GM18517 (cell line): ENCODE results near the gene FAM50A.
"Not testable (repeated sequence)": the region's sequence is repeated elsewhere in the genome, so short reads cannot be mapped to it uniquely, and the experiment has no call there.

Experiments
- ATAC-seq: cut with Tn5 transposase; IDR thresholded peaks from one replicate; pipeline ENCODE4 v1.9.1; 2021; ENCODE audit warnings: mild to moderate bottlenecking, moderate library complexity; ENCODE audit not compliant: unreplicated experiment

FAM50A gene, protein sequence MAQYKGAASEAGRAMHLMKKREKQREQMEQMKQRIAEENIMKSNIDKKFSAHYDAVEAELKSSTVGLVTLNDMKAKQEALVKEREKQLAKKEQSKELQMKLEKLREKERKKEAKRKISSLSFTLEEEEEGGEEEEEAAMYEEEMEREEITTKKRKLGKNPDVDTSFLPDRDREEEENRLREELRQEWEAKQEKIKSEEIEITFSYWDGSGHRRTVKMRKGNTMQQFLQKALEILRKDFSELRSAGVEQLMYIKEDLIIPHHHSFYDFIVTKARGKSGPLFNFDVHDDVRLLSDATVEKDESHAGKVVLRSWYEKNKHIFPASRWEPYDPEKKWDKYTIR

DNA sequence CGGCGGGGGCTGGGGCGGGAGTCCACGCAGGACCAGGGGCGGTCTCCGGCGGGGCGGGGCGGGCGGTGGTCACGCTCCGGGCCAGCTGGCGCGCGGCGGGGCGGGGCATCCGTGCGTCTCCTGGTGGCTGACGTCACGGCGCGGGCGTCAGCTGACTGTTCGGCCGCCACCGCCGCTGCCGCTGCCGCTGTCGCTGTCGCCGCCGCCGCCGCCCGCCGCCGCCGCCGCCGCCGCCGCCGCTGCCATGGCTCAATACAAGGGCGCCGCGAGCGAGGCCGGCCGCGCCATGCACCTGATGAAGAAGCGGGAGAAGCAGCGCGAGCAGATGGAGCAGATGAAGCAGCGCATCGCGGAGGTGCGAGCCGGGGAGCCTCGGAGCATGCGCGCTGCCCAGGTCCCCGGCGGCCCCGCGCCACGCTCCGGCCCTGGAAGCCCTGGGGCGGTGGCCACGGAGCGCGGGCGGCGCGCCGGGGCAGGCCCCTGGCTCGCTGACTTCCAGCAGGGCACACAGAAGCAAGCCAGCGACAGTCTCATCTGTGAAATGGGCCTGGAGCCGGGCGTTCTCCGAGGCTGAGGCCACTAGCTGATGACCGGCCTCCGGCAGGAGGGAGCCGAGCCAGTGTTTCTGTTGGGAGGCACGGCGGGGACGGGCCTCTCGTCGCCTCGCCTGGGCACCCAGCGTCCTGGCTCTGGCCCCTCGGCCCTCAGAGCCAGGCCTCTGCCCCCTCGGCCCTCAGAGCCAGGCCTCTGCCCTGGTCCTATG lies at the start of gene FAM50A:
Gene FAM50A, plus strand, starts transcription at position 150 of the 763 bp plus-strand sequence. Its CDS starts 95 bp downstream, at position 245.
- ATAC-seq, result peak; percentile 67

DNA sequence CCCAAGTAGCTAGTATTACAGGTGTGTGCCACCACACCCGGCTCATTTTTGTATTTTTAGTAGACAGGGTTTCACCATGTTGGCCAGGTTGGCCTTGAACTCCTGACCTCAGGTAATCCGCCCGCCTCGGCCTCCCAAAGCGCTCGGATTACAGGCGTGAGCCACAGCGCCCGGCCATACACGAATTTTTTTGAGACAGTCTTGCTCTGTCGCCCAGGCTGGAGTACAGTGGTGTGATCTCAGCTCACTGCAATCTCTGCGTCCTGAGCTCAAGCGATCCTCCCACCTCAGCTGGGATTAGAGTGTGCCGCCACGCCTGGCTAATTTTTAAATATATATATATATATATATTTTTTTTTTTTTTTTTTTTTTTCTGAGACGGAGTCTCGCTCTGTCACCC lies 47.6 kb upstream of the FAM50A start:
- ATAC-seq, result not testable (repeated sequence)

DNA sequence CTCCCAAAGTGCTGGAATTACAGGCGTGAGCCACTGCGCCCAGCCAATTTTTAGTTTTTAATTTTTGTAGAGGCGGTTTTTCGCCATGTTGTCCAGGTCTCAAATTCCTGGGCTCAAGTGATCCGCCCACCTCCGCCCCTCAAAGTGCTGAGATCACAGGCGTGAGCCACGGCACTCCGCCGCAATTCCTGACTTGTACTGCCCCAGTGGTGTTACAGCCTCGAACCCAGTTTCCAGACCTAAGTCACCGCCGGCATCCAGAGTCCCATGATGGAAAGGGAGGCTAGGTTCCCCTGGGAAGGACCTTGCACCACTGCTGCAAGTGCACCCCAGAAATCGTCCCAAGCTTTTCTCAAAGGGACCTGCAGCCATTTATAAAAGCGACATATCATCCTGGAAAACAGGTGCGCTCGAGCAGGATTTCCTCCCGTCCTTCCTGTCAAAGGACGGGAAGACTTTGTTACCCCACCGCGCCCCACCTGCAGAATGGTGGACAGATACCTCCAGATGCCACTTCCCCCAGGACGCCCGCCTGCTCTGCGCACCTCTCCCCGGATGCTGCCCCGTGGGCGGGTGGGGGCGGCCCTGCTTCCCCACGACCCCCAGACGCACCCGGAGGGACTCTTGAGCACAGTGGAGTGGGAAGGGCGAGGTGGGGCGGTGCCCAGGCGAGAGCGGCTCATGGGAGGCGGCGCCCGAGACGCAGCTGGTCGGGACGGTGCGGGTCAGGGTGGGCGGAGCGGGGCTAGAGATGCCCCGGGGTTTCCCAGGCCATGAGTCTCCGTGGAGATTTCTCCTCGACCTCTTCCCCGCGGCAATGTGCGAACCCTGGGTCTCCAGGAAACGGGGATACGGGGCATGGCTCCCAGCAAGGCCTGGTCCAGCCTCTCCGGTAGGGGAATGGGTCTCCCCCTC lies 46.7 kb upstream of the FAM50A start:
- ATAC-seq, result peak; percentile 33

DNA sequence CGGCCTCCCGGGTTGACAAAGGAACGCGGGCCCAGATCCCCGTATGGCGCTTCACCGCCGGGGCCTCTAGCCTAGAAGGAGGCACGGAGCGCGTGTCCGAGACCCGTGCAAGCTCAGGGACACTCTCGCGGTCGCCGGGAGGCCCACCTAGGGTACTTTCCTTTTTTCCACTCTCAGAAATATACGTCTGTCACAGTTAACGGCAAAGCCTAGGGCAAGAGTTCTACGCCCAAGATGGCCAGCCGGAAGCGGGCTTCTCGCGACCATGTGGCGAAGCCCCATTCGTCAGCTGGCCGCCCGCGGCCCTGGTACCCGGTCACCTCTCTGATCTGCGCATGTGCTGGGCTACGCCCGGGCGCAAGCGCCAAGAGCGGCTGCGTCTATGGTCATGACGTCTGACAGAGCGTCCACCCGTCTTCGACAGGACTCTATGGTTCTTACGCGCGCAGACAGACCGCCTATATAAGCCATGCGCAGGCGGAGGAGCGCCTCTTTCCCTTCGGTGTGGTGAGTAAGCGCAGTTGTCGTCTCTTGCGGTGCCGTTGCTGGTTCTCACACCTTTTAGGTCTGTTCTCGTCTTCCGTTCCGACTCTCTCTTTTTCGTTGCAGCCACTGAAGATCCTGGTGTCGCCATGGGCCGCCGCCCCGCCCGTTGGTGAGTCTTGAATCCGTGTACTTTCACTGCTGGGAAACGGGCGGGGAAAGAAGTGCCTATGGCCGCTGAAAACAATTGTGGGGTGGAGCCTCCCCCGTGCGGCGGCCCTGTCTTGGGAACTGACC lies 45.9 kb upstream of the FAM50A start, which contains the start of gene RPL10:
Gene RPL10, plus strand, starts transcription at position 490 of the 780 bp plus-strand sequence. Its CDS starts 143 bp downstream, at position 633.
- ATAC-seq, result peak; percentile 65

DNA sequence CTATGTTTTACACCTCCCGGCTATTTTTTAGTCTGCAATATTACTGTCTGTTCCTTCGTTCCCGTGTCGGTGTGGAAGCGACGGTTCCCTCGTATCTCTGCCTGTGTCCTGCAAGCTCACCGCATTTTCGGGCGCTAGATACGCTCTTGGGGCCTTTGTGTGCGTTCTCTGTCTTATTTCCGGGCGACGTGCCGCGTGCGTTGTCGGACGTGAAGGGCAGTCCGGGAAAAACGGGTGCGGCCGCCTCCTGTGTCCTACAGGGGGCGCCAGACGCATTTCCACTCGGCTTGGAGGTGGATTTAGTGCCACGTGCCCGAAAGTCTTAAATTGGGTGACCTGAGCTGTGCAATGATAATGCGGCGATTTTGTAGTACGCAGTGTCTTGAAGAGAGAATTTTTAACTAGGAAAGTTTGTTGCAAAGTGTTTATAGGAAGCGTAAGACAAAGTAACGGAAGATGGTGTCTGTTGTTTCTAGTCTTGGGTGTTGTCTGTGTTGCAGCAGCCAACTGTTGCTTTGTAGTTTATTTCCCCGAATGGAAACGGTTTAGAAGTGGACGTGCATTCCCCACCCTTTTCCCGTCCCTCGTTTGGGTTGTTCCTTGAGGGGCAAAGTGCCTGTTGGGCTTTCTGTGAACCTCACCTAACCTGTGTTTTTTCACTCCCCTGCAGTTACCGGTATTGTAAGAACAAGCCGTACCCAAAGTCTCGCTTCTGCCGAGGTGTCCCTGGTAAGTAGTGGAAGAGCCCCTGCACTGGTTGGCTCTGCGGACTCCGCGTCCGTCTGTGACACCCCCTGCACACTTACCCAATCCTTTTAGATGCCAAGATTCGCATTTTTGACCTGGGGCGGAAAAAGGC lies 45.0 kb upstream of the FAM50A start:
- ATAC-seq, result peak; percentile 24

DNA sequence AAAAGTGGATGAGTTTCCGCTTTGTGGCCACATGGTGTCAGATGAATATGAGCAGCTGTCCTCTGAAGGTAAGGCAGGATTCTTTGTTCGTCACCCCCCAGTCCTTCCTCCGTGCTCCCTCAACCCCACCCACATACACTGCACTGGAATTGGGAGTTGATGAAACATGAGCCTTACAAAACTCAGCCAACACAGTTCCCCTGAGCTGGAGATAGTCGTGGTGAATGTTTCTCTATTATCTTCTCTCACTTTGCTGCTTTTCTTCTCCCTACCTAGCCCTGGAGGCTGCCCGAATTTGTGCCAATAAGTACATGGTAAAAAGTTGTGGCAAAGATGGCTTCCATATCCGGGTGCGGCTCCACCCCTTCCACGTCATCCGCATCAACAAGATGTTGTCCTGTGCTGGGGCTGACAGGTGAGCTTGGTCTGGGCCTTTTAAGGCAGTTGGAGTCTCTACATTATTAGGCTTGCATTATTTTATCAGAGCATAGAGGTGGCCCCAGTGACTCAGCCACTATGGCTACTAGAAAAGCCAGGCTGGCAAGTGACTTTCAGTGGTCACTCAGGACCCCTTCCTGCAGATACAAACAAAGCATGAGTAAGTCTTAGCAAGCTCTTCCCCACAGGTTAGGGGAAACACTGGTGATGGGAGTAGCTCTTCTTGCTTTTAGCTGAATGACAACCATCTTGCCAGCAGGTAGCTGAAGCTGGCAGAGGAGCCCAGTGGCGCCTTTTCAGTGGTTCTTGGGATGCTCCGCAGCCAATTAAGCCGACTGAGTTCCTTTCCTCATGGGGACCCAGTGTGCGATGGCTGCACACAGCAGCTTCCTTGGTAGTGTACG lies 44.2 kb upstream of the FAM50A start:
- no peak for ATAC-seq

DNA sequence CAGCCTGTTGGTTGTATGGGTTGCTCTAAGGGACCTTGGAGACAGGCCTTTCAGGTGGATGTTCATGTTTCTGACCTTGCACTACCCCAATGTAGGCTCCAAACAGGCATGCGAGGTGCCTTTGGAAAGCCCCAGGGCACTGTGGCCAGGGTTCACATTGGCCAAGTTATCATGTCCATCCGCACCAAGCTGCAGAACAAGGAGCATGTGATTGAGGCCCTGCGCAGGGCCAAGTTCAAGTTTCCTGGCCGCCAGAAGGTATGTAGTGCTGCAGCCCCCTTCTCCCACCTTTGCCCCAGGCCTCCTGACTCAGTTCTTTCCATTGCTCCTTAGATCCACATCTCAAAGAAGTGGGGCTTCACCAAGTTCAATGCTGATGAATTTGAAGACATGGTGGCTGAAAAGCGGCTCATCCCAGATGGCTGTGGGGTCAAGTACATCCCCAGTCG lies 43.5 kb upstream of the FAM50A start:
- ATAC-seq, result not testable (repeated sequence)

DNA sequence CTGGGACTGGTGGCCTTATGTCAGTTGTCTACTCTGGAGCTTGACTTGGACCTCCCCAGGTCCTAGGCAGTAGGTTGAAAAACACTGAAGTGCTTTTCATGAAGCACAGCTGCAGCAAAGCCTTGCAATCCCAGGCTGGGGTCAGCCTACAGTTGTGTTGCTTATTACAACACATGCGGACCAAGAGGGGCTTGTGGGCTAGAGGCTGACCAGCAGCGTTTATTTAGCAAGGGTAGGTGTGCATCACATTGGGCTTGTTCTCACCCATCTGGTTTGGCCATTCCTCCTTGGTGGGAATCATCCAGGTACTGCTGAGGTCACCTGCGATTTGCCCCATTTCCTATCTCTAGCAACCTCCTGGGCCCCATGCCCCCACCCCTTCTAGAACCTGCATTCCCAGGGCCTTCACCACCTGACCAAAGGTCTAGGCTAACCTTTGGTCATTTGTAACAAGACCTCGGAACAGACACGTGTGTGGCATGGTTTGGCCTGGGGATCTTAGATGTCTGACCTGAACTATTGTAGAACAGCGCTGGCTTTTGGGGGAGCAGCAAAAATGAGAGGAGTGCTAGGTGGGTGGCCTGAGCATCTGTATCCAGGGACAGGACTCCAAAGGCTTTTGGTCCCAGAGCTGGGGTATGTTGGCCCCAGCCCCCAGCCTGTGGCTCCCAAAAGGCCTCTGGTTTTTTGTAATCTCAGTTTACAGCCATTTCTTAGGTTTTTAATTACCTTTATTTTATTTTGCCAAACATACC lies 42.7 kb upstream of the FAM50A start:
- ATAC-seq, result no peak

DNA sequence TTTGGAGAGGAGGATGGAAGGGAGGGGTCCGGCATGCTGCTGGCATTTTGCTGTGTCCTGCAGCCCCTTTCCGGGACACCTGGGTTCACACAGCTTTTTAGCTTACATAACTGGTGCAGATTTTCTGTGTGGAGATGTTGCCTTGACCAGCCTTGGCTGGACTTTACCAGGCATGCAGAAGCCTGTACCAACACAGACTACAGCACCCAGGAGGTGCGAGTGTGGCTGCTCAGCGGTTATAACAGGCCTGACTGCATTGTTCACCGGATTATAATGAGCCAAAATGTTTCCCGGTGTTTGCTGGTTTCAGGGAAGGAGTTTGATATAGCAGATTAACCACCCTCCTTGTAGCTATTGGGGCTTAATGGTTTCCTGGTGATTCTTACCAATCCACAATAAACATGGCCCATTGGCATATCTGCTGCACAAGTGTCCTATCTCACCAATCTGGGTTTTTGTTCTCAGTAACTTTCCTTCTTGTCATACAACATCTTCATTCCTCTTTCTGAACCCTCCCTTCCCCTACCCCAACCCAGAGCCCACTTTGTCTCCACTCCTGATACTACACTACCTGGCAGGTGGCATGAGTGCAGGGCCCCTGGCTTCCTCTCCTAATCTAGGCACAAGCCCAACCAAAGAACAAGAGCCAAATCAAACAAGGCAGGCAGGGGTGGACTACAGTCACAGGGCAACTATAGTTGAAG lies 41.9 kb upstream of the FAM50A start:
- no peak for ATAC-seq

DNA sequence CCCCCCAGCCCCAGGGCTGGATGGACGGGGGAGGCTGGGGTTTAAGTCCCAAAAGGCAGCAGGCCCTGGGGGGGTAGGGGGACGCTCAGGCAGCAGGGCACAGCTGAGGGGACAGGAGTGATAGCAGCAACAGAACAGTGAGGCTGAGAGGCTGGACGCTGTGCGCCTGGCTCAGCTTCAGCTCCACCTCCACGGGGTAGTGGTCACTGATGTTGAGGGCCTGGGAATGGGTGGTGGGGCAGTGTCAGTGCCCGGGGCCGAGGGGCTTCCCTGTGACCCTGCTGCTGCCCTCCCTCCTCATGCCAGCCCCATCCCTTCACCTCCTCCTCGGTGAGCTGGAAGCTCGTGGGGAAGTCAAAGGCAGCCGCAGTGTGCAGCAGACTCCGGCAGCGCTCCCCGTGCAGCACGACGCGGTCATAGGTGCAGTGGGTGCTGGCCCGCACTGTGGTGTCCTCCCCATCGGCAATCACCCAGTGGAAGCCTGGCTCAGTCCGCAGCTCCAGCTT lies 41.3 kb upstream of the FAM50A start:
- no peak for ATAC-seq

DNA sequence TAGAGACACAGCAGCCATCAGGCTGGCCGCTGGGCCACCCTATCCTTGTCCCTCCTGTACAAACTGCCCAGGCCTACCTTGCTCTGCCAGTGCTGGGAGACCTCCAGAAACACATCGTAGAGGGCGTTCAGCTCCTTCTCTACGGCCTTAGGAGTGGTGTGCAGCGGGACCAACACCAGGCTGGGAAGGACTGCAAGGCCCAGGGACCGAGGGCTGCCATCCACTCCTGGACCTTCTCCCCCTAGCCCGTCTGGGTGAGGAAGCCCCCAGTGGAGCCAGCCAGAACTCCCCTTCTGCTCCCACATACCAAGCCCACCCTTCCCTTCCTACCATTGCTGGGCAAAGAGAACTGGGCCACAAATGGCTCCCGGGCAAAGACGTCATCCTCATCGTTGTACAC lies 40.7 kb upstream of the FAM50A start:
- ATAC-seq, result no peak

DNA sequence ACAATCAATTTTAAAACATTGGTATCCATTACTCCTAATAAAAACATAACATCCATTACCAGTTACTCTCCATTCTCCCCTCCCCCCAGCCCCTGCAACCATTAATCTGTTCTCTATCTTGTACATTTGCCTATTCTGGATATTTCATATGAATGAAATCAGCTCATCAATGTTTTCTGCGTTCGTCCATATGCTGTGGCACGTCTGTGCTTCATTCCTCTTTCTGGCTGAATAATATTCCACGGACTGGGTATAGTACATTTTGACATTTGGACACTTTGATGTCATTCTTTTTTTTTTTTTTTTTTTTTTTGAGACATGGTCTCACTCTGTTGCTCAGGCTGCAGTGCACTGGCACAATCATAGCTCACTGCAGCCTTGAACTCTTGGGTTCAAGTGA lies 40.1 kb upstream of the FAM50A start:
- ATAC-seq, result no peak

DNA sequence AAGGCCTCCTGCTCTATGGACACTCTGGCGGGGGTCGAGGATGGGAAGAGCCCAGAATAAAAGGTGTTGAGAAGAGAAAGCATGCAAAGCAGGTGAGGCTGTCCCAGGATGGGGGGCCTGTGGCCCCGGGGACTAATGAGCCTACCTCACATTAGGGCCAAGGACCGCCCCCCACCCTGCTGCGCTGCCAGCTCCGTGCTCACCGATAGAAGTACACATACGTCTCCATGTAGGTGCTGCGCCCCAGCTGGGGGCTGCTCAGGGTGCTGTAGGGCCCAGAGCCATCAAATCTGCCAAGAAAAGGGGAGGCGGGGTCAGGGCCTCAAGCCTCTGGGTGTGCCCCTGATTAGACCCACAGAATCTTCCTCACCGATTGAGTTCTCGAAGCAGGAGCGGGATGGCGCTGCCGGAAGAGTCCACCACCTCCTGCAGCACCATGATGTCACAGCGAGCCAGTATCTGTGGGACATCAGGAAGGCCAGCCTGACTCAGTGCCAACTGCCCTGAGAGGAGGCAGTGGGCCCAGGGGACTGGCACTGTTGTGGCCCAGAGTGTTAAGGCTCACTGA lies 39.2 kb upstream of the FAM50A start:
- no peak for ATAC-seq

DNA sequence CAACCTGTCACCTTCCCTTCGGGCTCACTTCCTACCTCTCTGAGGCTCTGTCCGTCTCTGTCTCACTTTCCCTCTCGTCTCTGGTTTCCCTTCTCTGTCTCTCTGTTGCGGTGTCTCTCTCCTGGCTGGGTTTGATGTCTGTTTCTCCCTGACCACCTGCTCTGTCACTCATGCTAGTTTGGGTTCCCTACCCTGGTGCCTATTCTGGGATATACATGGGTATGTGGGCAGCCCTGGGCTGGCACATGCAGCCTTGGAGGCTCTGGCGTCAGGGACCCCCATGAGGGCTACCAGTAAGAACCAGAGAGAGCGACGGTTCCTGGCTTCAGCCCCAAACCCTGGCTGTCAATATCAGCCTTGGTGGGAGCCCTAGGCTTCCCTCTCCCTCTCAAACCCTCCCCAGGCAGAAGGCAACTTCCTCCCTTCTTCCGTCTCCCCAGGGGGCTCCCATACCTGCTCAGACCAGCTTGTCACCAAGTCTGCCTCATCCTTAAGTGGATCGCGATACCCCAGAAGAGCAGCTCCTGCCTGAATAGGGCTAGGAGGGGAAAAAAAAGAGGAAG lies 35.2 kb upstream of the FAM50A start:
- ATAC-seq, result no peak

DNA sequence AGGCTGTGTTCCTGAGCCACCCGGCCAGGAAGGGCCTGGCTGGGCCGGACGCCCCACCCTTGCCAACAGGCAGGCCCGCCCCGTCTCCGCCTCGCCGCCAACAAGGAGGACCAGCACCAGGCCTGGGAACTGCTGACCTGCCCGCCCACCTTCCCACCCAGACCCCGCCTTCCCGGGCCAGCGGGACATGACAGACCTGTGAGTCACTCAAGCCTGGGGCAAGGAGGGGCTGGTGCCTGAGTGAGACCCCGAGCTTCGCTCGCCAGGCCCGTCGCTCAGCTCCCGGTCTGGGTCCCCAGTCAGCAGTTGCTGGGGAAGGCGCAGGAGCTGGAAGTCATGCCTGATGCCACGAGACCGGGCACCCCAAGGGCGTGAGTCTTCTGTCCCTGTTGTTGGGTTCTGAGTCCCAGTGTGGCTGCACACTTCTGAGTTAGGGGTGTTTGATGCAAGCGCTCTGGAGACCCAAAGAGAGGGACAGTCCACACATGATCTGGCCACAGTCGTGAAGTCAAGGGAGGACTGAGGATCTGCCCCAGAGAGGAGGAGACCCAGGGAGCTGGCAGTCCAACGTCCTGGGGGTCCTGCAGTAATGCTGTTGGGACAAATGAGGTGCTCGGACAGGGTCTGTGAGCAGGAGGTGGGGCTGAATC lies 34.6 kb upstream of the FAM50A start, which contains the start of gene DNASE1L1:
Gene DNASE1L1, minus strand, starts transcription at position 33 of the 650 bp plus-strand sequence. CDS start 3,686 bp downstream, outside the sequence.
- ATAC-seq, result no peak

DNA sequence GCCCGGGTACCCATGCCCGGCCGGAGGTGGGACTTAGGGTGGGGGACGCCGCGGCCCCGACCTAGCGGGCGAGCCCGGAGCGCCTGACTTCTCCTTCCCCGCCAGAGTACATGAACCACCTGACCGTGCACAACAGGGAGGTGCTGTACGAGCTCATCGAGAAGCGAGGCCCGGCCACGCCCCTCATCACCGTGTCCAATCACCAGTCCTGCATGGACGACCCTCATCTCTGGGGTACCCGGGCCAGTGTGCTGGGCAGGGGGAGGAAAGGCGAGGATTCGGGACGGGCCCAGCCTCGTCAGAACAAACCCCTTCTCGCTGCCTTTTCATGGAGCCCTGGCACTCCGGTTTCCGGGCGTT lies 32.0 kb upstream of the FAM50A start:
- ATAC-seq, result no peak
